HG03457 (cell line): Measurements from ENCODE around the gene IL21R.

Experiments used
- ATAC-seq: cut with Tn5 transposase; IDR thresholded peaks from one replicate; pipeline ENCODE4 v1.9.1; 2021; ENCODE audit warnings: moderate number of reproducible peaks; ENCODE audit not compliant: unreplicated experiment

Gene IL21R

DNA sequence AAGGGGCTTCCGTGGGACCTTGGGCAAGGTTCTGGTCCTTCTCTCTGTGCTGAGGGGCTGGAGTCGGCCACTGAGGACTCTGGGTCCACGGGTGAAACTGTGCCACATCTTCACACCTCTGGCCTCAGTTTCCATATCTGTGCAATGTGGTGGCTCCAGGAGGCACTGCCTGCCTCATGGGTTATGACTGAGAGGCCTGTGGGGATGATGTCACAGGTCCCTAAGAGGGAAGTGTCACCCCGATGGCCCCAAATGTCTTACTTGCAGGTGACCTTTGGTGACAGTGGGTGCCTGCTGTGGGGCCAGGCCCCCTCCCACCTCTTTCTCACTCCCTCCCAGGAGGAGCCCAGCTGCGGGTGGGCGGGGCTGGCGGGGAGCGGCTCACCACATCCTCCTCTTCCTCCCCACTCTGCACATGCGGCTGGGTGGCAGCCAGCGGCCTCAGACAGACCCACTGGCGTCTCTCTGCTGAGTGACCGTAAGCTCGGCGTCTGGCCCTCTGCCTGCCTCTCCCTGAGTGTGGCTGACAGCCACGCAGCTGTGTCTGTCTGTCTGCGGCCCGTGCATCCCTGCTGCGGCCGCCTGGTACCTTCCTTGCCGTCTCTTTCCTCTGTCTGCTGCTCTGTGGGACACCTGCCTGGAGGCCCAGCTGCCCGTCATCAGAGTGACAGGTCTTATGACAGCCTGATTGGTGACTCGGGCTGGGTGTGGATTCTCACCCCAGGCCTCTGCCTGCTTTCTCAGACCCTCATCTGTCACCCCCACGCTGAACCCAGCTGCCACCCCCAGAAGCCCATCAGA lies at the start of gene IL21R:
IL21R (plus strand) TSS at position 407 of the 801 bp plus-strand sequence. CDS start 27,898 bp downstream, outside the sequence.
- ATAC-seq: peak; percentile 39

DNA sequence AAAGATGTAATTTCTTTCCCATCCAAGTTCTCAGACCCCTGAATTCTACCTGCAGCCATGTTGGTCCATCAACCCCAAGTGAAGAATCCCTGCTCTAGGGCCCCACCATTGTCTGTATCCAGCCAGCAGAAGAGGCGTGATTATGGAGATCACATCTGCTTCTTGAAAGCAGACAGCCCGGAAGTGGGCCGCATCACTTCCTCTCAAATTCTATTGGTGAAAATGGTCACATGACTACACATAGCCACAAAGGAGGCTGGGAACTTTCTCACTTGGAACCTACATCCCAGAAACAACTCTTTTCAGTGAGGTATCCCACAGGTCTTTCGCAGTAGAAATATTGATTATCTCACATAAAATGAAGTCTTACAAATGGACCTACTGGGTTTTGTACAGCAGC lies 48.1 kb upstream of the IL21R start:
- ATAC-seq: no peak

DNA sequence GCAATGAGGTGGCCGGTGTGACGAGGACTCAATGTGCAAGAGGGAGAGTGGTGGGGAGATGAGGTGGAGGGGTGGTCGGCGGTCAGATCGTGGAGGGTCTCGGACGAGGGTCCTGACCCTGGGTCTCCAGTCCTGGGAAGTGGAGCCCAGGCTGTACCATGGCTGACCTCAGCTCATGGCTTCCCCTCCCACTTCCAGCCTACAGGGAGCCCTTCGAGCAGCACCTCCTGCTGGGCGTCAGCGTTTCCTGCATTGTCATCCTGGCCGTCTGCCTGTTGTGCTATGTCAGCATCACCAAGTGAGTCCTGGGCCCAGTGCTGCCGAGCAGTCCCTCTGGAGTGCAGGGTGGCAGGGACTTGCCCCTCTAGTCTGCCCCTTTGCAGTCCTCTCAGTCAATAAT lies 46.4 kb upstream of the IL21R start:
- no peak for ATAC-seq

DNA sequence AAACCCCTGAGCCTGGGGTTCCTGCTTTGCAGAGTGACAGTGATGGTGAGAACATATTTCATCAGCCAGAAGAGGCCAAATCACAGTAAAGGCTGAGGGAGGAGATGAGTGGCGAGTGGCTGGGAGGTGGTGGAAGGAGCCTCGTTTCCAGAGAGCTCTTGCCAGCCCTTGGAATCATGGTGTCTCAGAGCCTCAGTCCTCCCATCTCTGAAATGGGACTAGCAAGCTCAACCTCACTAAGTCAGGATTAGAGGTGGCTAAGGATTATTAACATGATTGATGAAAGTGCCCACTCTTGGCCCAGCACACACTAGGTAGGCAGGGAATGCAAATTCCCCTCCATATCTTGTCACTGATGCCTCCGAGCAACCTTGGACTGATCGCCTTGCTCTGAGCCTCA lies 45.2 kb upstream of the IL21R start:
- no peak for ATAC-seq

DNA sequence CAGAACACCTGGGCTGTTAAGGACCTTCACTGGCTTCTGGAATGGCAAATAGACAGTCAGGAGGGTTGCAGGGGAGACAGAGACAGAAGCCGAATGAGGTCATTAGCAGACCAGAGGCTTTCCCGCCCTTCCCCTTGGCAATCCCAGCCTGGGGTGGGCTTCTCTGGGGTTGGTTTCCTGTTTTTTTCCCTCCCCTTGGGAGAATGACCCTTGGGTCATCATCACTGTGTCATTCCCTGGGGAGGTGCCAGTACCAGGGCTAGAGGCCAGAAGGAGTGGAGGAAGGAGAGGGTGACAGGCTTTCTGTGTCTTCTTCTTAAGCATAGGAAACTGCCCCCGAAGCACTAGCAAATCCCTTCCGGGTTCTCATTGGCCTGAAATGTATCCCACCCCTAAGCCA lies 42.9 kb upstream of the IL21R start:
- ATAC-seq: no peak

DNA sequence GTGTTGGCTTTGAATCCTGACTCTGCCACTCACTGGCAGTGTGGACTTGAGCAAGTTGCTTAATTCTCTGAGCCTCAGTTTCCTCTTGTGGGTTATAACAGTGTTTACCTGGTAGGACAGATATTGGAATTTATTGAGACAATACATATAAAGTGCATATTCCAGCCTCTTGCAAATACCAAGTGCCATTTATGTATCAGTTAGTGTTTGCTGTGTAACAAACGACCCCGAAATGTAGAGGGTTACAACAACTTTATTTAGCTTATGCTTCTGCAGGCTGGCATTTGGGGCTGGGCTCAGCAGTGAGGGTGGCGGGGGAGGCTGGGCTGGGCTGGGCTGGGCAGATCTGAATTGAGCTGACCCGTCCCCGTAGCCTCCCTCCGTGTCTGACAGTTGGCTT lies 42.4 kb upstream of the IL21R start:
- no peak for ATAC-seq

DNA sequence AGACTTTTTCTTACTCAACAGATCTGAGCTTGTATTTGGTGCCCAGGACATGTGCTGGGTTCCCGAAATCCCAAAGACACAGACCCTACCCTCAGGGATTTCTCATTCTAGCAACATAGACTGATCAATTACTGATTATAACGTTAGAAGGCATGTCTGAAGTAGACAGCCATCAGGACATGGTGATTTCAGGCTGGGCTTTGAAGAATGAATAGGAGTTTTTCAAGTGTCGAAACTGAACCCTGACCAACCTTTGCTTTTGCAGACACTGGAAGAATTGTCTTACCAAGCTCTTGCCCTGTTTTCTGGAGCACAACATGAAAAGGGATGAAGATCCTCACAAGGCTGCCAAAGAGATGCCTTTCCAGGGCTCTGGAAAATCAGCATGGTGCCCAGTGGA lies 40.0 kb upstream of the IL21R start:
- ATAC-seq: no peak

DNA sequence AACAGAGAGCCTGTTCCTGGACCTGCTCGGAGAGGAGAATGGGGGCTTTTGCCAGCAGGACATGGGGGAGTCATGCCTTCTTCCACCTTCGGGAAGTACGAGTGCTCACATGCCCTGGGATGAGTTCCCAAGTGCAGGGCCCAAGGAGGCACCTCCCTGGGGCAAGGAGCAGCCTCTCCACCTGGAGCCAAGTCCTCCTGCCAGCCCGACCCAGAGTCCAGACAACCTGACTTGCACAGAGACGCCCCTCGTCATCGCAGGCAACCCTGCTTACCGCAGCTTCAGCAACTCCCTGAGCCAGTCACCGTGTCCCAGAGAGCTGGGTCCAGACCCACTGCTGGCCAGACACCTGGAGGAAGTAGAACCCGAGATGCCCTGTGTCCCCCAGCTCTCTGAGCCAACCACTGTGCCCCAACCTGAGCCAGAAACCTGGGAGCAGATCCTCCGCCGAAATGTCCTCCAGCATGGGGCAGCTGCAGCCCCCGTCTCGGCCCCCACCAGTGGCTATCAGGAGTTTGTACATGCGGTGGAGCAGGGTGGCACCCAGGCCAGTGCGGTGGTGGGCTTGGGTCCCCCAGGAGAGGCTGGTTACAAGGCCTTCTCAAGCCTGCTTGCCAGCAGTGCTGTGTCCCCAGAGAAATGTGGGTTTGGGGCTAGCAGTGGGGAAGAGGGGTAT lies 39.3 kb upstream of the IL21R start:
- ATAC-seq: no peak

DNA sequence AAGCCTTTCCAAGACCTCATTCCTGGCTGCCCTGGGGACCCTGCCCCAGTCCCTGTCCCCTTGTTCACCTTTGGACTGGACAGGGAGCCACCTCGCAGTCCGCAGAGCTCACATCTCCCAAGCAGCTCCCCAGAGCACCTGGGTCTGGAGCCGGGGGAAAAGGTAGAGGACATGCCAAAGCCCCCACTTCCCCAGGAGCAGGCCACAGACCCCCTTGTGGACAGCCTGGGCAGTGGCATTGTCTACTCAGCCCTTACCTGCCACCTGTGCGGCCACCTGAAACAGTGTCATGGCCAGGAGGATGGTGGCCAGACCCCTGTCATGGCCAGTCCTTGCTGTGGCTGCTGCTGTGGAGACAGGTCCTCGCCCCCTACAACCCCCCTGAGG lies 38.7 kb upstream of the IL21R start:
- ATAC-seq: no peak

DNA sequence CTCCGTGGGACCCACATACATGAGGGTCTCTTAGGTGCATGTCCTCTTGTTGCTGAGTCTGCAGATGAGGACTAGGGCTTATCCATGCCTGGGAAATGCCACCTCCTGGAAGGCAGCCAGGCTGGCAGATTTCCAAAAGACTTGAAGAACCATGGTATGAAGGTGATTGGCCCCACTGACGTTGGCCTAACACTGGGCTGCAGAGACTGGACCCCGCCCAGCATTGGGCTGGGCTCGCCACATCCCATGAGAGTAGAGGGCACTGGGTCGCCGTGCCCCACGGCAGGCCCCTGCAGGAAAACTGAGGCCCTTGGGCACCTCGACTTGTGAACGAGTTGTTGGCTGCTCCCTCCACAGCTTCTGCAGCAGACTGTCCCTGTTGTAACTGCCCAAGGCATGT lies 38.2 kb upstream of the IL21R start:
- no peak for ATAC-seq

DNA sequence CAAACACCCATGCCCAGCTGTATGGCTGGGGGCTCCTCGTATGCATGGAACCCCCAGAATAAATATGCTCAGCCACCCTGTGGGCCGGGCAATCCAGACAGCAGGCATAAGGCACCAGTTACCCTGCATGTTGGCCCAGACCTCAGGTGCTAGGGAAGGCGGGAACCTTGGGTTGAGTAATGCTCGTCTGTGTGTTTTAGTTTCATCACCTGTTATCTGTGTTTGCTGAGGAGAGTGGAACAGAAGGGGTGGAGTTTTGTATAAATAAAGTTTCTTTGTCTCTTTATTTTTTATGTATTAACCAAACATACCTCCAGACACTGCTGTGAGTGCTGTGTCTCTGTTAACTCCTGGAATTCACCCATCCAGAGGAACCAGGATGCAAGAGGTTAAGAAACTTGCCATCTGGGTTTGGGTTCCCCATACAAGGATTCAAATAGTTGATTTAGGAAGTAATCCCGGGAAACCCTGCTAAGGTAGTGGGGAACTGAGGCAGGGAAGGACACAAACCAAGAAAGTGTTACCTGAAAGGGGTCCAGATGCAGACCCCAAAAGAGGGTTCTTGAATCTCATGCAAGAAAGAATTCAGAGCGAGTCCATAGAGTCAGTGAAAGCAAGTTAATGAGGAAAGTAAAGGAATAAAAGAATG lies 37.4 kb upstream of the IL21R start:
- no peak for ATAC-seq

DNA sequence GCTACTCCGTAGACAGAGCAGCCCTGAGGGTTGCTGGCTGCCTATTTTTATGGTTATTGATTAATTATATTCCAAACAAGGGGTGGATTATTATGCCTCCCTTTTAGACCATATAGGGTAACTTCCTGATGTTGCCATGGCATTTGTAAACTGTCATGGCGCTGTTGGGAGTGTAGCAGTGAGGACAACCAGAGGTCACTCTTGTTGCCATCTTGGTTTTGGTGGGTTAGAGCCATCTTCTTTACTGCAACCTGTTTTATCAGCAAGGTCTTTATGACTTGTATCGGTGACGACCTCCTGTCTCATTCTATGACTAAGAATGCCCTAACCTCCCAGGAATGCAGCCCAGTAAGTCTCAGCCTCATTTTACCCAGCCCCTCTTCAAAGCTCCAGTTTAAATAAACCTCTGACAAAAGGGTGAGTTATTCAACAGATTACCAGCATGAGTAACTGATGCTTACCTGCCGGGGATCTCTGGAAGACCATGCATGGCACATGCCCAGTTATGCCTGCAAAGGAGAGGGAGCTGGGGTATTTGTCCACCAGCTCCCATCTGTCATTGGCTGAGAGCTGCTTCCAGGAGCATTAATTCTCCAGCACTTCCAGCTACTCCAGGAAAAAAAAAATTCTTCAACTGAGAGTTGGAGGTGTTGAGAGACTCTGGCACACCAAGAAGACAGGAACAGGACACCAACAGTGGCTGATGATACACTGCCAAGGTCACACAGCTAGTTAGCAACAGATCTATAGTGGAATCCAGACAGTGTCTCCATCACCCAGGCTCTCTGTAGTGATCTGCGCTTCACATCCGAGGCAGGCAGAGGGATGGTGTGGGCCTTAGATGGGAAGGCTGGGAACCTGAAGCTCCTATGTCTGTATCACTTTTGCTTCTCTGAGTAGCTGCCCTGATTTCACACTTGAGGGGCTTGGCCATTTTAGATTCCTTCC lies 36.6 kb upstream of the IL21R start:
- no peak for ATAC-seq

DNA sequence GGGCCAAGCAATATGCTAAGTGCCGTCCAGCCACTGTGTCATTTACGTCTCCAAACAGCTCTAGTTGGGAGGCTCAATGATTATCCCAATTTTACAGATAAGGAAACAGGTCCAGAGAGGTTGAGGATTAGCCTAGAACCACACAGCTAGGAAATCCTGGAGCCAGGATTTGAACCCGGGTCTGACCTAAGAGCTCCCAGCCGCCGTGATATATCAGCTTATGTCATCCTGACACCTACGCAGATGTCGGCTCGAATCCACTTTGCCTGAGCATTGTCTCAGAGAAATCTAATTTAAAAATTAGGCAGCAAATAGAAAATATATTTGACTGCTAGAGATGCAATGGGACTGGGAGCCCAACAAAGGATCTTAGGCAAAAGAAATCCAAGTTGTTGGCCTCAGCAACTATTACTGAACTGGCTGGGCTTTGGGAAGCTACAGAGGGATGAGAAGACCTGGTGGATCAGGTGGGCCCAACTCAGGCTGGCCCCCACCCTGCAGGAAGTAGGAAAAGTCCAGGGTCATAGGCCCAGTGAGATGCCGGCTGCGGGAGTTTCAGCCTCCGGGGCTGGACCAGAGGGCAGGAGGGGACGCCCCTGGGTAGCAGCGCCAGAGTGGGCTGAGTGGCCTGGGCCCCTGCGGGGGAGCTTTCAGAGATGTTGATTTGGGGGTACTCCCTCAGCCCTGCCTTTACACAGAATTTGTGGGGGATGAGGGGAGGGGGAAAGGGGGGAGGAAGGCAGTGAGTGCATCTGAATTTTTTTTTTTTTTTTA lies 35.1 kb upstream of the IL21R start:
- ATAC-seq: peak; percentile 1

DNA sequence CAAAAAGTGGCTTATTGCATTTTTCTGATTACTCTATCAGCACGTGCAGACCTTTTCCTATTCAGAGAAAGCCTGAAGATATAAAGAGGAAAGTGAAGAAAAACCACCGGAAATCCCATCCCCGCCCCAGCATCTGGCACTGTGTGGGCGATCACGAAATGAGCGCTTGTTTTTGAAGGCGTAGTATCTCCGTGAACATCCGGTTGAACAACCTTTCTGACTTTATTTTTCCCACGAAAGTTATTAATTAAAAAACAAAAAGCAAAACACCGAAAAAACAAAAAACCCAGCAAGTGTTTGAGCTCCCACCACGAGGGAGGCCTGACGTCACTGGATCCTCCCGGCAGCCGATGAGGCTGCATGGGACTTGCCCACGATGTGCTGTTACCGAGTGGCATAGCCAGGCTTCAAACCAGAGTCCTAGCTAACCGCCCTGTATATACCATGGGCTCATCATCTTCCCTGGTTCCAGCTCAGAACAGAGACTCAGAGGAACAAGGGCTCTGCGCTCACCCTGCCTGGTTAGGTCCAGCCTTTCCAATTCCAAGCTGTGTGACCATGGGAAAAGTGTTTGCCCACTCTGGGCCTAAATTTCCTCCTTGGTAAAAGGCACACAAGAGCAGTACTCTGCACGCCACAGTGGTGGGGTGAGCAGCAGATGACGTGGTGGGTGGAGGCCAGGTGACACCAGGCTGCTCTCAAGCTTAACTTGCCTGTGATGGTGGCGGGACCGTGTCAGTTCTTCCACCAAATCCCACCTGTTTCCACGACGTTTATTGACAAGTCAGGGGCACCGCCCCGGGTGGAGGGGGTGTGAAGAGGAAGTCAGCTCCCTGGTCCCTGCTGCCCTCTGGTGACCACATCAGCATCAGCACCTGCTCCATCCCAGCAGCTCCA lies 34.3 kb upstream of the IL21R start:
- ATAC-seq: peak; percentile 64

DNA sequence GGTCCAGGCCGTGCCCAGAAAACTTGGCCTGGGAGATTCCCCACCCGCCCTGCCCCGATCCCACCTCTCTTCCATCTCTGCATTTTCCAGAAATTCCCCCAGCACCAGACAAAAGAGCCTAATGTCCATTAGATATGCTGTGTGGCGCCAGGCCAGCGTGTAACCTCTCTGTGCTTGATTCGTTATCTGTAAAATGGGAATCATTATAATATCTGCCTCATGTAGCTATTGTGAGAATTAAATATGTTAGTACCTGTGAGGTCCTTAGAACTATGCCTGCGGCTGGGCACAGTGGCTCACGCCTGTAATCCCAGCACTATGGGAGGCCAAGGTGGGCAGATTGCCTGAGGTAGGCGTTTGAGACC lies 33.6 kb upstream of the IL21R start:
- ATAC-seq: no peak

DNA sequence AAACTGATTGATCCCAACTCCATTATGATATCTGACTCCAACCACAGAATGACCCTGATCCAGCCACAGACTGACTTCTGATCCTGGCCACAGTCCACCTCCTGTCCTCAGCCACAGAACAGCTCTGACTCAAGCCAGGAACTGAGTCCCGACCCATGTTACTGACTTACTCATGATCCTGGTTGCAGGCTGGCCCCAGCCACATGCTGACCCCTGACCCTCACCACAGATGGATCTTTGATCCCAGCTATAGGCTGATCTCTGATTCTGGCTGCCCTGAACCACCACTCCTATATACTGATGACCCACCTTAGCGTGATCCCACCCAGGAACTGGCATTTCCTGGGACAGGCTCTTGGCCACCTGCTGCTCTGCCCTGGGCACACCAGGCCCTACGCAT lies 32.2 kb upstream of the IL21R start:
- ATAC-seq: no peak

DNA sequence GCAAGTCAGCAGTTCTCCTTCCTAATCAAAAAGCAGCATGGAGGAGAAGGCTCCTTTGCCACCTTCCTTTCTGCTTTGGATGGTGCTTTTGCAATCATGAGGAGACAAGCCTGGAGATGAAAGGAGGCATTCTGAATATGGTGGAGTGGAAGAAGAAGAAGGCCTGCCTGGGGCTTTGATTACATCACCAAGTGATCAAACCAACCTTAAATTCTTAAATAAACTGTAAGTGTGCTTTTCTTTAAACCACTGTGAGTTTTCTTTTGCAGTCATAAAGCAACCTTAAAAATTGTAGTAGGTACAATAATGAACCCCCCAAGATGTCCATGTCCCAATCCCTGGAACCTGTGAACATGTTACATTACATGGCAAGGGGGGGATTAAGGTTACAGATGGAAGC lies 31.7 kb upstream of the IL21R start:
- no peak for ATAC-seq

DNA sequence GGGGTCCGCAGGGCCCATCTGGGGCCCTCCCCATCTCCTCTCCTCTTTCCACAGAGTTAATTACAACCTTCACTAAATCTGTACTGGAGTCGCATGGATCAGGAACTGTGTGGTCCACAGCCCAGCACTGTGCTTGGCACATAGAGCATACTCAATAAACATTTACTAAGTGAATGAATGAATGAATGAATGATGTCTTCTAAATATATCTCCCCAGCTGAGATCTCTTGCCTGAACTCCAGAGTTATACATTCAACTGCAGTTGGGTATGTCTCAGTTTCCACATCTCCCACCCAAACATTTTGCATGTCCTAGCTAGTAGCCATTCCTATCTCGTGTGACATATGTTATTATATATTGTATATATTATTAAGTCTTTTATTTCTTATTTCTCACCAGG lies 28.7 kb upstream of the IL21R start:
- ATAC-seq: no peak

DNA sequence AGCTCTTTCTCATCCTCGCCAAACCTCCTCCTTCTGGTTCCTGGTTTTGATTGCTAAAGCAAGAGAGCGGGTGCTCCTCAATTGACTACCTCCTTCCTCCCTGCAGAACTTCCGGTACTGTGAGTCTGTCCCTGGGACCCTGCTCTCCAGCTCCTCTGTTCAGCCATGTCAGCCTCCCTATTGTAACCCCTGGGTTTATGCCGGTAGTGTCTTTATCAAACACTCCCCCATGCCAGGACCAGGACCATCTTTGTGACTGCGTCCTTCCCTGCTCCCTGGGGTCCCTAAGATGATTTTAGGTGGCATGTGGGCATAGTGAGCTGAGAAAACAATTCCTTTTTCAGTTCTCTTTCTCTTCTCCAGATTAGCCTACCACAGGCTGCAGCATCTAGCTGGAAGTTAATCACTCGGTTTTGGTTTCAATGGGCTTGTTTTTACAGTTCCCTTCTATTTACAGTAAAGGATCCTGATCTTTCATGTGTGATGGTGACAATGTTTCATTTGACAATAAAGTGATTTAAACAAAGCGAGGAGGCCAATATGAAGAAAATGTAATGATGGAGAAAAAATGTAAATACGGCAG lies 27.7 kb upstream of the IL21R start:
- ATAC-seq: peak; percentile 24
